IPS-11a (cell line): Measurements from ENCODE around the gene NEIL1.
"Not testable (repeated sequence)": the region's sequence is repeated elsewhere in the genome, so short reads cannot be mapped to it uniquely, and the experiment has no call there.

Source experiments
- H3K4me3 ChIP-seq: one replicate; pipeline ENCODE4 v1.5.1; 2013; ENCODE audit warnings: low read depth, low read length, control low read depth

Gene NEIL1

GRCh38 chr15:75369897-75370581 is 23.2 kb downstream of the NEIL1 start:
- no peak overlapping the region for H3K4me3 ChIP-seq

GRCh38 chr15:75371486-75371885 is 24.6 kb downstream of the NEIL1 start:
- H3K4me3 ChIP-seq, result no peak overlapping the region

- H3K4me3 ChIP-seq, result no peak overlapping the region
These were observed 25.3 kb downstream of the NEIL1 start for GRCh38 chr15:75371901-75372688.

GRCh38 chr15:75380773-75381172 is 33.9 kb downstream of the NEIL1 start:
- no peak overlapping the region for H3K4me3 ChIP-seq

DNA sequence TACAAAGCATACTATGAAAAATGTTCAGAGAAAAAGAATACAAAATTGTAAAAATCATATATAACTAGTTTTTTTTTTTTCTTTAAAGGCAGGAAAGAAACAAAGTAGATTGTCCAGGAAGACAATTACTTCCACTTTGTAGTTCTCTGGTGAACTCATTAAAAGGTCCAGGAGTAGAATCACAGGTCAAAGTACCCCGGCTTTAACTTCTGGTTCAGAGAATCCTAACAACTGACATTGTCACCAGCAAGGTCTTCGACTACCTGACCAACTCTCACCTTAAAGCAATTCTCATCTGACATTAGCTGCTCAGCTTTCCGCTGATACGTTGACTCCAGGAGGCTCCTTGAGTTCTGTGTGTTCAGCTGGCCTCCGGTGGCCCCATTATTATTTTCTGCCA is 37.1 kb downstream of the NEIL1 start:
- H3K4me3 ChIP-seq, result not testable (repeated sequence)

- no peak overlapping the region for H3K4me3 ChIP-seq
These were observed 43.0 kb downstream of the NEIL1 start for GRCh38 chr15:75389791-75390382.

- H3K4me3 ChIP-seq, result no peak overlapping the region
These were observed 50.7 kb downstream of the NEIL1 start for GRCh38 chr15:75397494-75397893.

GRCh38 chr15:75403892-75404291 is 57.1 kb downstream of the NEIL1 start:
- no peak overlapping the region for H3K4me3 ChIP-seq
